Renal pelvis (tissue), 12 donors: ENCODE measurements around the gene GALNT16. TPM values are rescaled to one million over a fixed set of nuclear protein-coding genes. Genes with fewer than 3 reads are reported as not detected.
"Not testable (repeated sequence)": the region's sequence is repeated elsewhere in the genome, so short reads cannot be mapped to it uniquely, and the experiment has no call there.

Experiments
- DNase-seq: peaks from one replicate; pipeline ENCODE4 v3.0.0-alpha.2; 2013
- long read RNA-seq, 16 experiments: transcript quantifications; one replicate each; lab custom pipeline, GENCODE V29; 2026
- polyA plus RNA-seq, 3 donors: library from polyadenylated mRNA; unstranded; fragments of 120-200 nt; gene quantifications; one replicate each; pipeline ENCODE4 v1.2.1, GENCODE V29; 2013; ENCODE audit not compliant: insufficient read length in 3 of 3

The GALNT16 gene
- 1 to 10 TPM; 4.6 to 5.1 (median 5.1) TPM for polyA plus RNA-seq
- long read RNA-seq, donor 1 = 0 reads
- long read RNA-seq, donor 2 = 0 reads
- long read RNA-seq, donor 3, full-length matches to known transcripts = 1 of 1 reads
- long read RNA-seq, donor 3, partial matches to known transcripts = 0 of 1 reads
- long read RNA-seq, donor 3, other reads (novel, unspliced or antisense) = 0 of 1 reads
- long read RNA-seq, donor 4 = 0 reads
- long read RNA-seq, donor 5 = 0 reads
- long read RNA-seq, donor 6 = 0 reads
- long read RNA-seq, donor 7 = 0 reads
- long read RNA-seq, donor 8, partial matches to known transcripts = 7 of 8 reads
- long read RNA-seq, donor 8, other reads (novel, unspliced or antisense) = 0 of 8 reads
- long read RNA-seq, donor 9, partial matches to known transcripts = 0 of 1 reads
- long read RNA-seq, donor 9, other reads (novel, unspliced or antisense) = 0 of 1 reads
- long read RNA-seq, donor 10 = 0 reads
- long read RNA-seq, donor 11, full-length matches to known transcripts = 1 of 1 reads
- long read RNA-seq, donor 11, partial matches to known transcripts = 0 of 1 reads
- long read RNA-seq, donor 11, other reads (novel, unspliced or antisense) = 0 of 1 reads
- long read RNA-seq, donor 12, partial matches to known transcripts = 0 of 1 reads
- long read RNA-seq, donor 12, other reads (novel, unspliced or antisense) = 0 of 1 reads
- long read RNA-seq, donor 13 = 0 reads
- long read RNA-seq, donor 14 = 0 reads
- long read RNA-seq, donor 15 = 0 reads
- long read RNA-seq, donor 16, partial matches to known transcripts = 5 of 5 reads
- long read RNA-seq, donor 16, other reads (novel, unspliced or antisense) = 0 of 5 reads

DNA sequence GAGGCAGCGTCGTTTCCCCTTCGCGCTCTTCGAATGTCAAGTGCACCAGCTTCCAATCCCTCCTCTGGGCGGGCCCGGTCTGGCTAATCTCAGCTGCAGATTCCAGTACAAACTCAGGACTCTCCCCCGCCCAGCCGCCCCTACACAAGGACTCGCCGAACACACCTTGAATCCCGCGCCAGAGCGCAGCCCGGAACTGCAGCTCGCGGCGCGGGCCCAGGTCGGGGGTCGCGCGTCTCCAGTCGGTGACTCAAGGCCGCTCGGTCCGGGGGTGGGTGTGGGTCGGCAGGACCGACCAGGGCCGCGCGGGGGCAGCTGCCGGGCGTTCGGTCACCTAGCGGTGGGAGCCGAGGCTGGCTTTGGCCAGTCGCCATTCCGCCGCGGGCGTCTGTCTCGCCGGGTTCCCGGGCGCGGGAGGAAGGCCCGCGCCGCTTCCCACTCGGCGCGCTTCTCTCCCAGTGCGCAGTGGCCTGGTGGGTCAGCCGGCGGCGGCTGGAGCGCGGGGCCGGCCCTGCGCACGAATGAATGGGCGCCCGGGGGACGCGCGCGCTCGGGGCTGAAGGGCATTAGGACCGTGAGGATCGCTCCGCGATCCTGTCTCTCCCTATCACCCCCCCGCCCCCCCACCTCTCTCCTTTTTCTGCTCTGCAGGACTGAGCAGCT is at the start of gene GALNT16:
TSS of gene GALNT16 (plus strand) at position 632 of the 663 bp plus-strand sequence. CDS start 133 bp downstream, outside the sequence.
- DNase-seq = peak; percentile 52

GRCh38 chr14:69214393-69214792 is 45.6 kb upstream of the GALNT16 start:
- peak; percentile 40 for DNase-seq

DNA sequence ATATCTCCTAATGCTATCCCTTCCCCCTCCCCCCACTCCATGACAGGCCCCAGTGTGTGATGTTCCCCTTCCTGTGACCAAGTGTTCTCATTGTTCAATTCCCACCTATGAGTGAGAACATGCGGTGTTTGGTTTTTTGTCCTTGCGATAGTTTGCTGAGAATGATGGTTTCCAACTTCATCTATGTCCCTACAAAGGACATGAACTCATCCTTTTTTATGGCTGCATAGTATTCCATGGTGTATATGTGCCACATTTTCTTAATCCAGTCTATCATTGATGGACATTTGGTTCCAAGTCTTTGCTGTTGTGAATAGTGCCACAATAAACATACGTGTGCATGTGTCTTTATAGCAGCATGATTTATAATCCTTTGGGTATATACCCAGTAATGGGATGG is 42.3 kb upstream of the GALNT16 start:
- DNase-seq = not testable (repeated sequence)

DNA sequence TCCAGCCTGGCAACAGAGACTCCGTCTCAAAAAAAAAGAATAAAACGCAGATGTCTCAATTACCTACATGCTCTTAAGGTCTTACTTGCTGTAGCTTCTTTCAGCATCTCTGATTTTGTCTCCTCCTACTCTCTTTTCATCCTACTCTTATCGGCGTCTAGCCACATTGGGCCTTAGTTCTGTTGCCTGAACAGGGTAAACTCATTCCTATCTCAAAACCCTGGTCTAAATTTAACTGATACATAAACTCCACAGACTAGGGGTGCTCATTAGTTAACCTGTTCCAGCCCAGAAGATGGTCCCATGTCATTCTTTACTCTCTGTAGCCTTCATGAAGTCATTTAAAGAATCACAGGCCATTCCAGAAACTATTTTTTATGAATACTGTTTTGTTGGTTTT is 35.0 kb upstream of the GALNT16 start:
- no peak for DNase-seq

GRCh38 chr14:69226178-69226577 is 33.8 kb upstream of the GALNT16 start:
- DNase-seq = no peak

GRCh38 chr14:69226736-69227135 is 33.2 kb upstream of the GALNT16 start:
- DNase-seq = no peak

DNA sequence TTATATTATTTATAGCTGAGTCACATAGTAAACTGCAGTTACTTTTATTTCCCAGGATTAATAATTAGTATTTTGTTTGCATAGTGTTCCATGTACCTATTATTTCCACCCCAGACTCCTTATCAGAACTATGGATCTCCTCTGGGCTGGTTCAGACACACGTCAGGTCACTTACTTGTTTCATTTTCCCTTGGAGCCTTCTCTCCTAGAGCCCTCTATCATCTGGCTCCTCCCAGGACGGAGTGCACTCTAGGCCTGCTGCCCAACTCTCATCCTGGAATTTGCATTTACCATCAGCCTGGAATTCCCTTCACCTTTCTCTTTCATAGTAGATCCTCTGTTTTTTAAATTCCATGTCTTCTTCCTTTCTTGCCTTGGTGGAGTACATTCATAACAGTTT is 28.5 kb upstream of the GALNT16 start:
- DNase-seq = no peak

DNA sequence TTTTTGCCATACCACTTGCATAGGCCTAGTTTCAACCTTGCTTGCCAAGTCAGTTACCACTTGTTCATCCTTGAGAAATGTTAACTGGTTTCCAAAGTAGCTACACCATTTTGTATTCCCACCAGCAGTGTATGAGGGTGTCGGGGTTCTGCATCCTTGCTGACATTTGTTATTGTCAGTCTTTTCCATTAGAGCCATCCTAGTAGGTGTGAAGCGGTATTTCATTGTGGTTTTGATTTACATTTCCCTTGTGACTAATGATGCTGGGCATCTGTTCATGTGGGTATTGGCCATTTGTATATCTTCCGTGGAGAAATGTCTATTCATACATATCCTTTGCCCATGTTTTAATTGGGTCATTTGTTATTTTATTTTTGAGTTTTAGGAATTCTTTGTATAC is 27.6 kb upstream of the GALNT16 start:
- DNase-seq = no peak

GRCh38 chr14:69234106-69234505 is 25.9 kb upstream of the GALNT16 start:
- no peak for DNase-seq

DNA sequence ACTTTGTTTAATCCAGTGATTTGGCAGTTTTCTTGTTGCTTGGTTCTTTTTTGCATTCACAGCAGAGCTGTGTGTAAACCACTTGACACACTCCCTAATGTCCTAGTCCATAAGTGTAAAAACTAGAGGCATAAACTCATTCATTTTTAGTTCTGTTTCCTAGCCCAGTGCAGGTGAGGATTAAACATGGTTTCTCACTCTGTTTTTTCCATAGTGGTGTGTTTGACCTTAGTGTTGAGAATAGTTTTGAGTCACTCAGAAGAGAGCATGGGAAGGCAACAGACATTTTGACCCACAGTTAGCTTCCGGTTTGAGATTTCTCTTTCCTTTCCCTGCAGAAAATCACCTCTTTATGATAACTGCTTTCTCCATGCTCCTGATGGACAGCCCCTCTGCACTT is 24.2 kb upstream of the GALNT16 start:
- DNase-seq = no peak

- DNase-seq = no peak
These were observed 22.8 kb upstream of the GALNT16 start for GRCh38 chr14:69237142-69237541.

GRCh38 chr14:69237584-69237983 is 22.4 kb upstream of the GALNT16 start:
- DNase-seq = no peak

DNA sequence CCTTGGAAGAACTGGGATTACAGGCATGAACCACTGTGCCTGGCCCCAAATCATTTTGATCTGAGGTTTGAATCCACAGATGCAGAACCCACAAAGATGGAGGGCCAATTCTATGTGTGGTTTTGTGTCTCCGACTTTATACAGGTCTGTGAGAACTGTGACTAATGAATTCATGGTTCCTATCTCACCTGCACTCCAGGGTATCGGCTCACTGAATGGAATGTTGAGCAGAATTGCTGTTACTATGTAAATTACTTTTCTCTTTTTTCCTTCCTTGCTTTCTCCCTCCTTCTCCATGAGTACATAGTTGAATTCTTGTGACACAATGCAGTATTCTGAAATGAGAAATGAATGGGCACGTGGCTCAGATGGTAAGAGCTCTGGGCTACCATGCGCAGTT is 21.1 kb upstream of the GALNT16 start:
- DNase-seq = no peak

GRCh38 chr14:69240527-69241173 is 19.3 kb upstream of the GALNT16 start:
- no peak for DNase-seq

- no peak for DNase-seq
These were observed 18.4 kb upstream of the GALNT16 start for GRCh38 chr14:69241577-69241976.

DNA sequence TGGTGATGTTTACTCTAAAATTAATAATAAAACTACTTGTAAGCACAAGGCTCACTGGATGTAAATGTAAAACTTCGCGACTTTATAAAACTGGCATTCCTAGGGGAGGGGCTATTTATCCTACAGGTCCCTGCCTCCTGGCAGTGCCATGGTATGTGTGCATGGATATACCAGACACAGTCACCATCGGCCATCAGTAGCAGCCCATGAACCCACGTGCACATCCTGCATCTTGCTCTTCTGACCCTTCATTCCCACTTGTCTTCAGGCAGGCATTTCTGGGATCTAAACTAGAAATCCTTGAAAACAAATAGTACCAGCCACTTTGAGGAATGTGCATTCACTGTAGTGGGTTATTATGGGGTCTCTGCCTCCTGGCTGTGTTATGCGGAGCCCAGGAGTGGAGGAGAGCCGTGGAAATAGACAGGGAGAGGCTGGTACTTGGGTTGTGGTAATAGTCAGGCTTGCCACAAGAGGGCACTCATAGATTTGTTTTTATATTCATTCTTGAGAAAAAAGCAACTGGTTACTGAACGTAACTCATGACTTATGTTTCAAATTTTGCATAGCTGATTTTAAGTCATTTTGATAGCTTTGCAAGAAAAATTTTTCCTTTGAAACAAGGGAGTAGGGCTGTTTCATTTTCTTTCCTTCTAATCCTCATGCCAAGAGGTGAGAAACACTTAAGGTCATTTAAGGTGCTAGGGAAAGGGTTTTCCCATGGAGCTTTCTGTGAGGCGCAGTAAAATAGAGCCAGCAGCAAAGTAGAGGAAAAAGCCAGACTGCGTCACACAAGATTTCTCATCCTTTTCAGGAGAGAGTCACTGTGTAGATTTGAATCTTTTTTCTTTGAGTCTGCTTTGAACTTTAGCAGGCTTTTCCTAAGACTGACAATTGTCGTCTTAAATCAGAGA is 17.4 kb upstream of the GALNT16 start:
- DNase-seq = peak; percentile 62

DNA sequence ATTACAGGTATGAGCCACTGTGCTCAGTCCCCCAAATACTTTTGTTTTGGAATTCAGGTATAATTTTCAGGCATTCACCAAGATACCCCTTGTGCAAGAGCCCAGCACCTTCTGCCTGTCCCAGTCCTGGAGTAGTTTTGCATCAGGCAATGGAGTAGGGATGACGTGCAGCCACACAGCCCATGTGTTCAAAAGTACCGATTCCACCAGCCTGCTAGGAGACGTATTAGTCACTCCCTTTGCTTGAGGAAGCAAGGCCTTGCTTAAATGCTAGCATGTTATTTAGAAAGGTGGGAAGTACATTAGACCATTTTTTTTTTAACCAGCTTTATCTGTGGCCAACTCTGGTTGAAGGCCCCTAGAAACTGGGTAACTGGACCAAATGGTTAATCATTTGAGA is 15.0 kb upstream of the GALNT16 start:
- no peak for DNase-seq

- DNase-seq = peak; percentile 35
These were observed 13.6 kb upstream of the GALNT16 start for GRCh38 chr14:69246331-69246730.

DNA sequence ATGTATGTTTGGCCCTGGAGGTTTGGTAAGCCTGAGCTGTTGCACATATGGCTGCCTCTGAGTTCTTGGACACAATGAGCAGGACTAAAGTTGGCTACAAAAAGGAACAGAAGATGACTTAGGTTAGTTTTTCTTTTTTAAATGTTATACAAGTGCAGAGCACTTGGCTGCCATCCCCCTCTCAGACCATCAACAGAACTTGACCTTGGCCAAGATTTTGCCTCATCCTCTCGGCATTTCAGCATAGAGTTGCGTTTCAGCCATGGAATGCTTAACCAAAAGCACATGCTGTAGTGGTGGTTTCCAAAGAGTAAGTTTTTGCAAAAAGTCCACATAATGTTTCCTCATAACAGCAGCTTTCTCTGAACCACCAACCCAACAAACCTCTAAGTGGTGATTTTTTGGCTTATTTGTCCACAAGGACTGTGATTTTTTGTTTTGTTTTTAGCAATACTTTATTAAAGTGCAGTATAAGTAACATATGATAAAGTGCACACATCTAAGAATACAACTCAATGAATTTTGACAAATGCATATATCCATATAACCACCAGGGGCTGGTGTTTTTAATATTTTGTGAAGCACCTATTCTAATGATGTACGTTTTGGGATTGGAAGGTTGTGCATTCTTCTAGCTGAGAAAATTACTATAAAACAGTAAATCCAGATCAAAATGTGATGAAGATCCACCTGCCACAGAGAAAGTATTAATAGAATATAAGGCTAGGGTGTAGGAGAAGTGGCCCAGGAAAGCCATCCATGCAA is 12.1 kb upstream of the GALNT16 start:
- DNase-seq = no peak

DNA sequence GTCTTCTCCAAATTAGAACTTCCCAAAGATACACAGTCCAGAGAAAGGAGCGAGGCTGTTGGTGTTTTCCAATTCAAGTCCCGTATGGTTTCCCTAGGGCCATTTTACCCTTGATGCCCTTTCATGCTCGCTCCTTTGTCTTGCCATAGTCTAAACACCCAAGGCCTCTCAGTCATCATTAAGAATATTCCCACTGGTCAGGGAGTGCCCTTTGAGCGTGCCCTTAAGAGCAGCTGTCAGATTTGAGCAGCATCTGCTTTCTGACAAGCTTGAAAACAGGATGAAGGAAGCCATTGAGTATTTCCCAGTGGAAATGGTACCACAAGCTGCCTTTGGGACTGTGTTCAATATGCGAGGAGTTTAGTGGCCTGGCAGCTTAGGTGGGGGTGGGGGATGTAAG is 10.4 kb upstream of the GALNT16 start:
- no peak for DNase-seq
